Mesenchymal stem cell (in vitro differentiated cells and primary cell): ENCODE measurements around the gene LY6G6D.

Experiments
- DNase-seq: peaks from one replicate; pipeline ENCODE4 v3.0.0-alpha.2; 2013
- H2AFZ ChIP-seq: one replicate; pipeline ENCODE4 v1.6.1; 2013; ENCODE audit warnings: low read depth, mild to moderate bottlenecking, control low read depth, inconsistent platforms, low read length, moderate library complexity
- H2AK5ac ChIP-seq: 2 replicates; pipeline ENCODE4 v1.6.1; 2013; ENCODE audit warnings: low read length, moderate library complexity, mild to moderate bottlenecking, inconsistent platforms; ENCODE audit not compliant: severe bottlenecking
- H2BK120ac ChIP-seq: one replicate; pipeline ENCODE4 v1.6.1; 2013; ENCODE audit warnings: low read depth, mild to moderate bottlenecking, inconsistent platforms, low read length, moderate library complexity
- H2BK12ac ChIP-seq, 2 experiments: one replicate each; pipeline ENCODE4 v1.6.1; 2013; ENCODE audit warnings: inconsistent platforms in 2 of 2, low read length in 2 of 2, mild to moderate bottlenecking in 2 of 2, moderate library complexity in 2 of 2, control low read depth in 1 of 2
- H2BK15ac ChIP-seq: one replicate; pipeline ENCODE4 v1.6.1; 2013; ENCODE audit warnings: mild to moderate bottlenecking, low read depth, inconsistent platforms; ENCODE audit not compliant: poor library complexity, severe bottlenecking
- H2BK5ac ChIP-seq: 2 replicates; pipeline ENCODE4 v1.6.1; 2013; ENCODE audit warnings: low read depth, mild to moderate bottlenecking, low read length, control low read depth, inconsistent platforms; ENCODE audit not compliant: poor library complexity, severe bottlenecking
- H3K14ac ChIP-seq, 2 experiments: one replicate each; pipeline ENCODE4 v1.6.1; 2013; ENCODE audit warnings: inconsistent platforms in 2 of 2, low read length in 2 of 2, control low read depth in 1 of 2, mild to moderate bottlenecking in 1 of 2, moderate library complexity in 1 of 2
- H3K18ac ChIP-seq, 2 experiments: one replicate each; pipeline ENCODE4 v1.6.1; 2013; ENCODE audit warnings: inconsistent platforms in 2 of 2, low read length in 2 of 2, control low read depth in 1 of 2, low read depth in 1 of 2, mild to moderate bottlenecking in 1 of 2
- H3K23ac ChIP-seq, 2 experiments: one replicate each; pipeline ENCODE4 v1.6.1; 2013; ENCODE audit warnings: inconsistent platforms in 2 of 2, low read length in 2 of 2, mild to moderate bottlenecking in 2 of 2, moderate library complexity in 2 of 2, control low read depth in 1 of 2
- H3K27ac ChIP-seq: 2 replicates; pipeline ENCODE4 v1.5.1; 2013; ENCODE audit warnings: mild to moderate bottlenecking, moderate library complexity, low read length, control low read depth, inconsistent platforms; ENCODE audit not compliant: poor library complexity, severe bottlenecking
- H3K27me3 ChIP-seq, 2 experiments: 2 replicates each; pipeline versions ENCODE4 v1.6.1 to v1.7.0; 2013; ENCODE audit warnings: low read length in 2 of 2, mild to moderate bottlenecking in 2 of 2, moderate library complexity in 2 of 2, control low read depth in 1 of 2, inconsistent platforms in 1 of 2; ENCODE audit not compliant: control insufficient read depth in 1 of 2, insufficient read depth in 1 of 2
- H3K36me3 ChIP-seq, 2 experiments: 2 replicates each; pipeline versions ENCODE4 v1.6.1 to v1.7.0; 2013; ENCODE audit warnings: low read length in 2 of 2, control low read depth in 1 of 2, inconsistent platforms in 1 of 2, low read depth in 1 of 2, mild to moderate bottlenecking in 1 of 2; ENCODE audit not compliant: insufficient read depth in 2 of 2, control insufficient read depth in 1 of 2
- H3K4ac ChIP-seq, 2 experiments: one replicate each; pipeline ENCODE4 v1.6.1; 2013; ENCODE audit warnings: inconsistent platforms in 2 of 2, low read length in 2 of 2, mild to moderate bottlenecking in 2 of 2, moderate library complexity in 2 of 2, control low read depth in 1 of 2, low read depth in 1 of 2
- H3K4me1 ChIP-seq: 2 replicates; pipeline ENCODE4 v1.6.1; 2013; ENCODE audit warnings: low read depth, low read length, control low read depth; ENCODE audit not compliant: control insufficient read depth, insufficient read depth
- H3K4me2 ChIP-seq: 2 replicates; pipeline ENCODE4 v1.6.1; 2013; ENCODE audit warnings: low read length, mild to moderate bottlenecking, inconsistent platforms; ENCODE audit not compliant: poor library complexity, severe bottlenecking
- H3K4me3 ChIP-seq, 2 experiments: 2 replicates each; pipeline versions ENCODE4 v1.5.1 to v1.7.0; 2013; ENCODE audit warnings: low read length in 2 of 2, mild to moderate bottlenecking in 2 of 2, control low read depth in 1 of 2, low read depth in 1 of 2; ENCODE audit not compliant: insufficient read depth in 1 of 2
- H3K79me1 ChIP-seq: replicated peaks from 2 replicates; pipeline ENCODE4 v1.6.1; 2013; ENCODE audit warnings: mild to moderate bottlenecking, control low read depth, low read length, inconsistent platforms; ENCODE audit not compliant: poor library complexity, severe bottlenecking
- H3K9ac ChIP-seq: 2 replicates; pipeline ENCODE4 v1.7.0; 2013; ENCODE audit warnings: mild to moderate bottlenecking, low read length, moderate library complexity
- H3K9me3 ChIP-seq: 2 replicates; pipeline ENCODE4 v1.7.0; 2013; ENCODE audit warnings: mild to moderate bottlenecking, low read length; ENCODE audit not compliant: control insufficient read depth
- H4K8ac ChIP-seq: one replicate; pipeline ENCODE4 v1.6.1; 2013; ENCODE audit warnings: inconsistent platforms, mild to moderate bottlenecking, low read length, moderate library complexity
- H4K91ac ChIP-seq: one replicate; pipeline ENCODE4 v1.6.1; 2013; ENCODE audit warnings: mild to moderate bottlenecking, low read length, inconsistent platforms
- WGBS: methylation state at CpG from one replicate; pipeline ENCODE4 v1.1.7; 2013; ENCODE audit warnings: mixed read lengths; 5-methylcytosine and 5-hydroxymethylcytosine counted together

LY6G6D gene

GRCh38 chr6:31680226-31681134 lies 34.7 kb upstream of the LY6G6D start, which contains the start of gene LY6G5C:
Gene LY6G5C (minus strand): TSS chr6:31681067. CDS start chr6:31680373, 694 bp downstream.
- no peak within 1 kb of the TSS for H2BK5ac ChIP-seq
- no peaks in the 10 kb centered on the region for H3K79me1 ChIP-seq
- peak within 1 kb of the TSS; percentile 78 for H4K8ac ChIP-seq
- H3K4ac ChIP-seq, result peak within 1 kb of the TSS in 1 of 2 experiments; percentile 6
- H3K4me3 ChIP-seq, result peak within 1 kb of the TSS; percentile 48 to 75
- H3K4me2 ChIP-seq, result peak within 1 kb of the TSS; percentile 71
- H3K9ac ChIP-seq, result peak within 1 kb of the TSS; percentile 81
- no peaks in the 10 kb centered on the region for H3K27me3 ChIP-seq
- H3K9me3 ChIP-seq, result no peaks in the 10 kb centered on the region
- H3K23ac ChIP-seq, result no peak within 1 kb of the TSS
- H3K4me1 ChIP-seq, result peaks cover 12% of the 10 kb centered on the region
- no peak within 1 kb of the TSS for H2AK5ac ChIP-seq
- H3K27ac ChIP-seq, result peak within 1 kb of the TSS; percentile 53
- H3K14ac ChIP-seq, result peak within 1 kb of the TSS in 1 of 2 experiments; percentile 6
- peak; percentile 90 for DNase-seq
- peak within 1 kb of the TSS; percentile 50 to 70 for H3K18ac ChIP-seq
- peak within 1 kb of the TSS; percentile 12 for H2BK120ac ChIP-seq
- peak within 1 kb of the TSS in 1 of 2 experiments; percentile 38 for H2BK12ac ChIP-seq
- H2BK15ac ChIP-seq, result peak within 1 kb of the TSS; percentile 55
- peak within 1 kb of the TSS; percentile 66 for H2AFZ ChIP-seq
- 14% methylated on average over 17 of the region's 17 CpGs for WGBS
- H3K36me3 ChIP-seq, result peaks cover 14% of the 10 kb centered on the region in 2 experiments
- no peak within 1 kb of the TSS for H4K91ac ChIP-seq

- H3K4me1 ChIP-seq, result peaks cover 12% of the 10 kb centered on the region
- H3K4me3 ChIP-seq, result peak overlapping the region; percentile 48 to 75
- peak overlapping the region; percentile 66 for H2AFZ ChIP-seq
- peaks cover 15 to 18% of the 10 kb centered on the region in 2 experiments for H3K36me3 ChIP-seq
- peak overlapping the region in 1 of 2 experiments; percentile 6 for H3K4ac ChIP-seq
- H3K23ac ChIP-seq, result no peak overlapping the region
- H3K14ac ChIP-seq, result peak overlapping the region in 1 of 2 experiments; percentile 6
- peak overlapping the region; percentile 71 for H3K4me2 ChIP-seq
- H2BK120ac ChIP-seq, result peak overlapping the region; percentile 12
- H3K27me3 ChIP-seq, result no peaks in the 10 kb centered on the region
- H4K91ac ChIP-seq, result no peak overlapping the region
- H3K79me1 ChIP-seq, result no peaks in the 10 kb centered on the region
- peak overlapping the region; percentile 50 to 70 for H3K18ac ChIP-seq
- H3K27ac ChIP-seq, result peak overlapping the region; percentile 53
- DNase-seq, result peak; percentile 58
- peak overlapping the region; percentile 78 for H4K8ac ChIP-seq
- H2AK5ac ChIP-seq, result no peak overlapping the region
- H2BK5ac ChIP-seq, result no peak overlapping the region
- H2BK12ac ChIP-seq, result peak overlapping the region in 1 of 2 experiments; percentile 38
- no peaks in the 10 kb centered on the region for H3K9me3 ChIP-seq
- H2BK15ac ChIP-seq, result peak overlapping the region; percentile 55
- H3K9ac ChIP-seq, result peak overlapping the region; percentile 81
- 3% methylated on average over 38 of the region's 40 CpGs for WGBS
Measured at GRCh38 chr6:31681135-31681671, 33.9 kb upstream of the LY6G6D start.

DNA sequence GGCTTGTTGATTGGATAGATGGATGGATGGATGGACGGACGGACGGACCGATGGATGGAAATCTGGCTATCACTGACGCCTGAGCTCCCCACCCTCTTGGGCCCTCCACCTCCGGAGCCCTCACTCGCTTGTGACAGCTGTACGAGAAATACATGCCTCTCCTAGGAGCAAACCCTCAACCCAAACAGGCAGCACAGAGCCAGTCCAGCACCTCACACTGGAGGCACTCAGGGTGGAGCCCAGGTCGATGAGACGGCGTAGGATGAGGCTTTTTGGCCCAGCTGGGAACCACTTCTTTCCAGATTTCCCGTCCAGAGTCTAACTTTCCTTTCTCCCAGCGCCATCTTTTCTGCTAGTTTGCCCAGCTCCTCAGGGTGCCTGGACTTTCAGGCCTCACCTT lies 31.6 kb upstream of the LY6G6D start:
- Histone ChIP-seq H3K36me3 (peaks cover 39 to 40% of the 10 kb centered on the region in 2 experiments), H3K4me3 (no peak overlapping the region), H4K91ac (no peak overlapping the region), H3K9ac (no peak overlapping the region), H4K8ac (no peak overlapping the region), H2BK120ac (no peak overlapping the region), H3K27ac (no peak overlapping the region), H3K9me3 (no peaks in the 10 kb centered on the region), H3K4ac (no peak overlapping the region), H2BK12ac (no peak overlapping the region), H2BK5ac (no peak overlapping the region), H2BK15ac (no peak overlapping the region), H3K23ac (no peak overlapping the region), H3K79me1 (no peaks in the 10 kb centered on the region), H3K27me3 (no peaks in the 10 kb centered on the region), H3K4me2 (no peak overlapping the region), H3K4me1 (peaks cover 12% of the 10 kb centered on the region), H3K14ac (no peak overlapping the region), H3K18ac (no peak overlapping the region), H2AFZ (no peak overlapping the region), H2AK5ac (no peak overlapping the region)
- DNase-seq, result no peak
- 89% methylated on average over 13 of the region's 13 CpGs for WGBS

DNA sequence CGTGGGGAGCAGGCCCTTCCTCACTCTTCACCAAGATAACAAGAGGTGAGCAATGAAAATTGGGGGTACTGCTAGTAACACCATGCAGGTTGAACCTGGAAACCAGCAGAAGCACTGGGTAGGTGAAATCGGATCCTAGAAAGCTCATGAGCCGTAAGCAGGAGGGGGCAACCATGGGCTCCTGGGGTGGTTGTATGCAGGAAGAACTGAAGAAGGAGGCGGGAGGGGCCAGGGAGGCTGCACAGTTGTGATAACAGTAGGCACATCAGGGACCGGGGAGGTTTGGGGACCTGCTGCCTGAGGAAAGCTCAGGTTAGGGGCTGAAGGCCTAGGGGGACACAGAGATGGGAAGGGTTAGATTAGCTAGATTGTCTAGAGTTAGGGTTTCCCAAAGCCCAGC lies 28.7 kb upstream of the LY6G6D start:
- Histone ChIP-seq H3K4me2 (no peak overlapping the region), H3K4me1 (peaks cover 7% of the 10 kb centered on the region), H3K23ac (no peak overlapping the region), H4K8ac (no peak overlapping the region), H3K14ac (no peak overlapping the region), H2BK12ac (no peak overlapping the region), H3K4me3 (no peak overlapping the region), H3K4ac (no peak overlapping the region), H3K9me3 (no peaks in the 10 kb centered on the region), H3K27ac (no peak overlapping the region), H3K9ac (no peak overlapping the region), H3K27me3 (no peaks in the 10 kb centered on the region), H2BK120ac (no peak overlapping the region), H3K18ac (no peak overlapping the region), H2AFZ (no peak overlapping the region), H2AK5ac (no peak overlapping the region), H2BK5ac (no peak overlapping the region), H3K79me1 (peaks cover 3% of the 10 kb centered on the region), H3K36me3 (peaks cover 66 to 68% of the 10 kb centered on the region in 2 experiments), H2BK15ac (no peak overlapping the region), H4K91ac (no peak overlapping the region)
- no peak for DNase-seq
- 90% methylated on average over 5 of the region's 5 CpGs for WGBS
